Ovary (tissue), 3 donors: Measurements from ENCODE around the gene SMIM24.

Experiments
- CTCF ChIP-seq, 3 donors: fragments of 450-650 bp in 2 of 3; fragments of 200-600 bp in 1 of 3; IDR thresholded peaks; one replicate each; pipeline versions ENCODE4 v1.5.1 to v1.8.0; 2016 to 2022; ENCODE audit warnings: antibody characterized with exemption in 3 of 3, mild to moderate bottlenecking in 1 of 3
- EP300 ChIP-seq: sonication (generic); formaldehyde crosslinking; IDR thresholded peaks from one replicate; pipeline ENCODE4 v1.6.1; 2017; ENCODE audit warnings: antibody characterized with exemption
- donor health status: DM: no; HTN: no; CAD: no.

GRCh38 chr19:3521104-3521445, 40.8 kb upstream of the SMIM24 start:
- TF ChIP-seq CTCF (IDR thresholded peaks at IDR 0.05): no peak
- no peak for TF ChIP-seq EP300
